ENCODE data around the gene OR11G2. TPM values are rescaled to one million over a fixed set of nuclear protein-coding genes. Genes with fewer than 3 reads are reported as not detected.
"Not testable (repeated sequence)": the region's sequence is repeated elsewhere in the genome, so short reads cannot be mapped to it uniquely, and the experiment has no call there.

OR11G2 gene
- total and polyA plus RNA-seq, 7 donors = not detected

DNA sequence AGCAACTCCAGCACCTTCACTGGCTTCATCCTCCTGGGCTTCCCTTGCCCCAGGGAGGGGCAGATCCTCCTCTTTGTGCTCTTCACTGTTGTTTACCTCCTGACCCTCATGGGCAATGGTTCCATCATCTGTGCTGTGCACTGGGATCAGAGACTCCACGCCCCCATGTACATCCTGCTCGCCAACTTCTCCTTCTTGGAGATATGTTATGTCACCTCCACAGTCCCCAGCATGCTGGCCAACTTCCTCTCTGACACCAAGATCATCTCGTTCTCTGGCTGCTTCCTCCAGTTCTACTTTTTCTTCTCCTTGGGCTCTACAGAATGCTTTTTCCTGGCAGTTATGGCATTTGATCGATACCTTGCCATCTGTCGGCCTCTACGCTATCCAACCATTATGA, 6.8 kb downstream of the OR11G2 start:
- Histone ChIP-seq H3K4me3 (no peak overlapping the region), H3K36me3 (ENCODE audit: insufficient read depth in 1 of 2, low read depth in 1 of 2) (no peaks in the 10 kb centered on the region), H3K9me3 (no peaks in the 10 kb centered on the region), H3K27ac (no peak overlapping the region), H3K27me3 (ENCODE audit: insufficient read depth in 3 of 3, low read length in 2 of 3) (no peaks in the 10 kb centered on the region), H3K4me1 (no peaks in the 10 kb centered on the region)
- DNase-seq (no peak), ATAC-seq (no peak)
- TF ChIP-seq, protein P1, sequence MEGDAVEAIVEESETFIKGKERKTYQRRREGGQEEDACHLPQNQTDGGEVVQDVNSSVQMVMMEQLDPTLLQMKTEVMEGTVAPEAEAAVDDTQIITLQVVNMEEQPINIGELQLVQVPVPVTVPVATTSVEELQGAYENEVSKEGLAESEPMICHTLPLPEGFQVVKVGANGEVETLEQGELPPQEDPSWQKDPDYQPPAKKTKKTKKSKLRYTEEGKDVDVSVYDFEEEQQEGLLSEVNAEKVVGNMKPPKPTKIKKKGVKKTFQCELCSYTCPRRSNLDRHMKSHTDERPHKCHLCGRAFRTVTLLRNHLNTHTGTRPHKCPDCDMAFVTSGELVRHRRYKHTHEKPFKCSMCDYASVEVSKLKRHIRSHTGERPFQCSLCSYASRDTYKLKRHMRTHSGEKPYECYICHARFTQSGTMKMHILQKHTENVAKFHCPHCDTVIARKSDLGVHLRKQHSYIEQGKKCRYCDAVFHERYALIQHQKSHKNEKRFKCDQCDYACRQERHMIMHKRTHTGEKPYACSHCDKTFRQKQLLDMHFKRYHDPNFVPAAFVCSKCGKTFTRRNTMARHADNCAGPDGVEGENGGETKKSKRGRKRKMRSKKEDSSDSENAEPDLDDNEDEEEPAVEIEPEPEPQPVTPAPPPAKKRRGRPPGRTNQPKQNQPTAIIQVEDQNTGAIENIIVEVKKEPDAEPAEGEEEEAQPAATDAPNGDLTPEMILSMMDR (IDR thresholded peaks at IDR 0.05) = no peak
- WGBS, 3 donors = 71 to 88% (median 76%) methylated on average over 5 to 6 of the region's 6 CpGs
- intact Hi-C loops (cut with DNase I) = no loop called here

- 46 to 59% (median 57%) methylated on average over 5 of the region's 5 CpGs for WGBS, 3 donors
- Histone ChIP-seq H3K27ac (no peak overlapping the region), H3K27me3 (ENCODE audit: insufficient read depth in 3 of 3, low read length in 2 of 3) (no peaks in the 10 kb centered on the region), H3K36me3 (ENCODE audit: insufficient read depth in 1 of 2, low read depth in 1 of 2) (no peaks in the 10 kb centered on the region), H3K9me3 (no peaks in the 10 kb centered on the region), H3K4me1 (no peaks in the 10 kb centered on the region), H3K4me3 (no peak overlapping the region)
- no peak for DNase-seq
- TF ChIP-seq, protein P1 (IDR thresholded peaks at IDR 0.05) = no peak
- ATAC-seq = no peak
- intact Hi-C loops (cut with DNase I) = no loop called here
Observed at GRCh38 chr14:20198991-20199390, 8.3 kb downstream of the OR11G2 start.

DNA sequence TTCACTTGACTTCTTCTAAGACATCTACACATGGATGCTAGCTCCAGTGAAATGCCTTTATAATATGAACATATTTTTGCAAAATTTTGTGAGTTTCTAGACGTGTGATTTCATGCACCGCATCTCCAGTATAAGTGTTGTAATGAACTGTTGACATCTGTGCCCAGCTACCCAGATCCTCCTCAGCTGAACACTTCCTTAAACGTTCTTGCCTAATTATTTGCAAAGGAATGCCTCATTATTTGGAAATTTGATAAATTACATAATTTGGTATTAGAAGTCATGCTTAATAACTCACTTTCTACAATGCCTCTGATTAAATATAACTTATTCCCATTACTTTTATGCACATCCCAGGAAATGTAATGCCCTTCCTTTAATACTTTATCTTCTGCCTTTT, 14.0 kb downstream of the OR11G2 start:
- intact Hi-C loops (cut with DNase I) = no loop called here

DNA sequence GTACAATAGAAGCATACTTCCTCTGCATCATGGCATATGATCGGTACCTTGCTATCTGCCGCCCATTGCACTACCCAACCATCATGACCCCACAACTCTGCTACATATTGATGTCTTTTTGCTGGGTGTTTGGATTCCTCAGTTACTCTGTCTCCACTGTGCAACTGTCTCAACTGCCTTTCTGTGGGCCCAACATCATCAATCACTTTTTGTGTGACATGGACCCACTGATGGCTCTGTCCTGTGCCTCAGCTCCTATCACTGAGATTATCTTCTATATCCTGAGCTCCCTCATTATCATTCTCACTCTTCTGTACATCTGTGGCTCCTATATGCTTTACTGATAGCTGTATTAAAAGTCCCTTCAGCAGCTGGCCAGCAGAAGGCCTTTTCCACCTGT, 18.9 kb downstream of the OR11G2 start:
- TF ChIP-seq, protein P1 (IDR thresholded peaks at IDR 0.05) = no peak
- H3K36me3 ChIP-seq (ENCODE audit: insufficient read depth in 1 of 2, low read depth in 1 of 2) = no peaks in the 10 kb centered on the region
- intact Hi-C loops (cut with DNase I) = no loop called here
- no peak overlapping the region for H3K4me3 ChIP-seq
- ATAC-seq = no peak
- no peak overlapping the region for H3K27ac ChIP-seq
- H3K27me3 ChIP-seq (ENCODE audit: insufficient read depth in 3 of 3, low read length in 2 of 3) = no peaks in the 10 kb centered on the region
- H3K4me1 ChIP-seq = no peaks in the 10 kb centered on the region
- WGBS, 3 donors = 71 to 100% (median 97%) methylated on average over 2 of the region's 2 CpGs
- H3K9me3 ChIP-seq = peaks cover 6% of the 10 kb centered on the region
- no peak for DNase-seq

More for the DNA sequence above, 14.0 kb downstream of the OR11G2 start:
- ATAC-seq (no peak), DNase-seq (no peak)
- H3K27ac ChIP-seq = no peak overlapping the region
- no peaks in the 10 kb centered on the region for H3K27me3 ChIP-seq (ENCODE audit: insufficient read depth in 3 of 3, low read length in 2 of 3)
- H3K4me1 ChIP-seq = no peaks in the 10 kb centered on the region
- WGBS, 3 donors = 47 to 55% (median 53%) methylated on average over 3 of the region's 3 CpGs
- no peaks in the 10 kb centered on the region for H3K36me3 ChIP-seq (ENCODE audit: insufficient read depth in 1 of 2, low read depth in 1 of 2)
- H3K4me3 ChIP-seq = no peak overlapping the region
- TF ChIP-seq, protein P1 (IDR thresholded peaks at IDR 0.05) = no peak
- H3K9me3 ChIP-seq = no peaks in the 10 kb centered on the region

GRCh38 chr14:20212406-20212805, 21.7 kb downstream of the OR11G2 start:
- H3K9me3 ChIP-seq; DNase-seq; H3K36me3 ChIP-seq (ENCODE audit: insufficient read depth in 1 of 2, low read depth in 1 of 2); intact Hi-C loops (cut with DNase I); ATAC-seq; H3K4me1 ChIP-seq; H3K27ac ChIP-seq; H3K27me3 ChIP-seq (ENCODE audit: insufficient read depth in 3 of 3, low read length in 2 of 3); H3K4me3 ChIP-seq: not testable (repeated sequence)
- 71 to 88% (median 83%) methylated on average over 8 to 25 of the region's 28 CpGs for WGBS, 3 donors

All from psoas muscle (tissue), 8 donors.